GM21367 (cell line): ENCODE data around the gene ARRB2.

Source experiments
- ATAC-seq: cut with Tn5 transposase; IDR thresholded peaks from one replicate; pipeline ENCODE4 v1.9.1; 2021; ENCODE audit not compliant: unreplicated experiment

ARRB2 gene

DNA sequence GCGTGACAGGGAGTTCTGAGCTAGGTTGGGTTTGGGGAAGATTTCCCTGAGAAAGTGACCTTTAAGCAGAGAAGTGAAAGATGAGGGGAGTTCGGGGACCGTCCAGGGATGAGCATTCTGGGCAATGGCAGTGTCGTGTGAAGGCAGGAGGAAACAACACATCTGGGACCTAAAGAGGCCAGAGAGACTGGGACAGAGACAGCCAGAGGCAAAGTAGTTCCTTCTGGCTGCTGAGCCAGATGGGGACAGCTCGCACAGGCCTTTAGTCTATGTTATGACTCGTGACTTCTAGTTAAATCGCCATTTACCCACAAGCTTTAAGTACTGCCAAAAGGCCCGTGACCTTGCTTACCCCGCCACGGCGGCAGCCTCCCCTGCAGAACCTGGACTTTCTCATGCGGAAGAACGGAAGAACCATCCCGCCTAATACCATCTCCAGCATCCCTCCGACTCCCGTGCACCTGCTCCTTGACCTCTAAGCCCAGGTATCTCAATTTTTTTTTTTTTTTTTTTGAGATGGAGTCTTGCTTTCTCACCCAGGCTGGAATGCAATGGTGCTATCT lies 12.3 kb downstream of the ARRB2 start:
- no peak for ATAC-seq

- no peak for ATAC-seq
Measured at GRCh38 chr17:4724650-4725049, 14.2 kb downstream of the ARRB2 start.

DNA sequence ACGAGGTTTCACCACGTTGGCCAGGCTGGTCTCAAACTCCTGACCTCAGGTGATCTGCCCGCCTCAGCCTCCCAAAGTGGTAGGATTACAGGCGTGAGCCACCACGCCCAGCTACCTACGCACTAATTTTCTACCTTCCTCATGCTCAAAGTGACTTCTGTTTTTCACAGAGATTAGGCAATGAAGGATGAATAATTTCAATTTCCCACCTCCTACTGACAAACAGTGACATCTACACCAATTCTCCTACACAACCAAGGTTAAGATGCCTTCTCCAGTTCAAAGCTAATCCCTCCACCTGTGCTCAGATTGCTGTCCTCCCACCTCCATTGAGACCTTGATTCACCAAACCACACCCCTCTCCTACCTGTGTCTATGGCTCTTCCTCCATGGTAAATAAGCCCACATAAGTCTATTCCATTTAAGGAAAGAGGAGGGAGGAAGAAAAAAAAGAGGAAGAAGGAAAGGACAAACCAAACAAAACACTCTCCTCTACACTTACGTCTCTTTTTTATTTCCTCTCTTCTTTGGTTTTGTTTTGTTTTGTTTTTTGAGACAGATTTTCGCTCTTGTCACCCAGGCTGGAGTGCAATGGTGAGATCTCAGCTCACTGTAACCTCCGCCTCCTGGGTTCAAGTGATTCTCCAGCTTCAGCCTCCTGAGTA lies 15.3 kb downstream of the ARRB2 start:
- no peak for ATAC-seq

DNA sequence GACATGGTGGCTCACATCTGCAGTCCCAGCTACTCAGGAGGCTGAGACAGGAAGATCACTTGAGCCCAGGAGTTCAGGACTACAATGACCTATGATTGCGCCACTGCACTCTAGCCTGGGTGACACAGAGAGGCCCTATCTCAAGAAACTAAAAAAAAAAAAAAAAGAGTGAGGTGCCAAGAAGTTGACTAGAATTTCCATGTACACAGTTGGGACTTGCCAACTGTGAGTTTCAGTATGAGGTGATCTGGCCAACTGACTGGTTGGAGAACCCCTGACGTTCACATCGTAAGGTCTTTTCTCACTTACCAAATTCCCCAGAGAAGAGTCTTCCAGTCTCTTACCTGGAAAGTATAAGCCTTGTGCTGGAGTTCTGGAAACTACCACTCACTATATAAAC lies 17.7 kb downstream of the ARRB2 start:
- ATAC-seq = no peak

- no peak for ATAC-seq
Measured at GRCh38 chr17:4733073-4733531, 22.7 kb downstream of the ARRB2 start.

DNA sequence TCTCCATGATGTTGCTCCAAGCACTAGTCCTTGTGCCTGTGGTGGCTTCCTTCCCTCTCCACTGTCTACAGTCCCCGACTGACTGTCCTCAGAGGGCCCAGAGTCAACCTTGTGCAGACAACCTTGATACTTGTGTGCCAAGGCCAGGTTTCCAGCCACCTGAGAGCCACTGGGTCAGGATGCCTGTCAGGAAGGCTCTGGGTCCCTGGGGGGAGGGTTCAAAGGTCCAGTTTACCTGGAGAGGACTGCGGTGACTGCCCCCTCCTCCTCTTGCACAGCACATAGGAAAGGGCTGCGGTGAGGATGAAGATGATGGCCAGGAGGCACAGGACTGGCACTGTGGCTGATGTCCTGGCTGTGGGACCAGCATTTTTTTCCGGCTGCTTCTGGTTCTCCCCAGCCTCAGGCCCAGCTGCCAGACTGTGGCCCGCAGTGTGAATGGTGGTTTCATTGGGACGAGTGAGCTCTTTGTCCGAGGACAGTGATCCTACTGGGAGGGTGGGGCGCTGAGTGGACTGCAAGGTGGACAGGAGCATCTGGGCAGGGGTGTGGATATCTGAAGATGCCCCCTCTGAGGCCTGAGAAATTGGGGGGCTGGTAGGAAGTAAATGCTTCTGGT lies 24.5 kb downstream of the ARRB2 start:
- ATAC-seq = no peak

GRCh38 chr17:4735876-4736651 lies 25.6 kb downstream of the ARRB2 start:
- ATAC-seq = no peak

DNA sequence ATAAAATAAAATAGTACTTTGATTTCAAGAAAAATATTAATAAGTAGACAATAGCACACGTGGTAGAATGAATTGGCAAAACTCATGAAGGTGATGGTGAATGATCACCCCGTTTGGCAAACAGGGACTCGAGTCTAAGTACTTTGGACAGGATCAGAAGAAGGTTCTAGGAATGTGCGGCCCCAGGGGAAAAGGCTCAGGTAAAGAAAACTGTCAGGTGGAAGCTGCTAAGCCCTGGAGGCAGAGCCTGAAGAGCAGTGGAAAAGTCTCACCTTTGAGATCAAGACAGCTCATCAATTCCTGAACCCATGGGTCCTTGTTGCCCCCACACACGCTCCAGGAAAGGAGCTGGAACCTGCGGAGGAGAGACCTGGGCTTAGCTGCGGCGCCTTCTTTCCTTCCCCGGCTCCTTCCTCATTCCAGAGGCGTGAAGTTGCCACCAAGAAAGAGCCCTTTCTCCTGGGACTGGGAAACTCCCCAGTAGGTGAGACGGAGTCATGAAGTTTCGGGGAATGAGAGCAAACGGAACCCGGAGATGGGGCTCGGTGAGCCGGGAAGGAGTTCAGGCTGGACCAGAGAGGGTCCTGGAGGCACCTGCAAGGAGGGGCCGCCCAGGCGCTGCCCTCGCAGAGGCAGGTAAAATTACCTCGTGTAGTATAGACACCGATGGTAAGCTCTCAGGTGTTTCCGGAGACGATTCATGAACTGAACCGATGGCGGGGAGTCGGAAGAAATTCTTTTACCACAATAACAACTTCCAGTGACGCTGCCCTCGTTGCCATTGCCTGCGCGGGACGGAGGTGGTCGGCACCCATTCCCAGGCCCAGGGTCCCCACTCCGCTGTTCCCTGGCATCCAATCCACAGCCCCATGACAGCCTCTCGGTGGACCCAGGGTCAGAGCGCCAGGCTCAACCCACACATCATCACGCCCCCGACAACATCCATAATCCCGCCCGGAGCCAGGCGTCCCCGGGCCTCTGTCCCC lies 28.0 kb downstream of the ARRB2 start:
- ATAC-seq = no peak

DNA sequence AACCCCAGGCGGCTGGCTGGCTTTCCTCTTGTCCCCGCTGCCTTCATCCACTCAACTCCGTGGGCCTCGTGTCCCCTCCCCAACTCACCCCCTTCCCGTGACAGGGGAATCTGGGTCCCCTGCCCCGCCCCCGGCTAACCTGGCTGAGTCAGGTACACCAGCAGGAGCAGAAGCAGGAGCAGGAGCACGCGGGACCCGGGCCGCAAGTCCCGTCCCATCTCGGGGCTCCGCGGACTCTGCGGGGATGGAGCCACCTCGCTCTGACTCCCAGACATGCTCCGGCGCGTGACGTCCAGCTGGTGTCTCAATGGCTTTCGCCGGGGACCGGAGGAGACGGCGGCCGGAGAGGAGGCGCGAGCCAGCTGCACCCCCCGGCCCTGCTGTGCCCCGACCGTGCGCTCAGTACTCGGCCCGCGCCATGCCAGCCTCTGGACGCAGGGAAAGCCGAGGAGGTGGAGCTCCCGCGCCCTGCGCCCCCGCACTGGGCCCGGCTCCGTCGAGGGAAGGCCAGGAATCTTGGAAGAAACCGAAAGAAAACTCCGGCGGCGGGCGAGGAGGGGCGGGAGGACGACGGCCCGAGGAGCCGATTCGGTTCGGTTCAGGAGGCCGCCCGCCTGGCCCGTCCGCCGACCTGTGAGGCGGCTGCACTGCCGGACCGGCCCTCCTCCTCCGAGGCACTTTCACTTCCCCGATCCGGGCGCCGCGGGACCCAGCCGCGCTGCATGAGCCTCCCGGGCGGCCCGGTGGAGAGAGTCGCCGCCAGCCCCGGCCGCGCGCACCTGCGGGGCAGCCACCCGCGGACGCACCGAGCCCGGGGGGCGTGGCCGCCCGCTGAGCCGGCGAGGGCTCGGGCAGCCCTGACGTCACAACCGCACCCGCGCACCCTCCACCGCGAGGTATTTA lies 28.9 kb downstream of the ARRB2 start, which contains the start of the genes CXCL16 and ZMYND15:
CXCL16 (minus strand) TSS at position 807 of the 903 bp plus-strand sequence; CDS start at position 218, 589 bp downstream.
ZMYND15 (plus strand) TSS at position 712 of the 903 bp plus-strand sequence. CDS start 716 bp downstream, outside the sequence.
- ATAC-seq = no peak

DNA sequence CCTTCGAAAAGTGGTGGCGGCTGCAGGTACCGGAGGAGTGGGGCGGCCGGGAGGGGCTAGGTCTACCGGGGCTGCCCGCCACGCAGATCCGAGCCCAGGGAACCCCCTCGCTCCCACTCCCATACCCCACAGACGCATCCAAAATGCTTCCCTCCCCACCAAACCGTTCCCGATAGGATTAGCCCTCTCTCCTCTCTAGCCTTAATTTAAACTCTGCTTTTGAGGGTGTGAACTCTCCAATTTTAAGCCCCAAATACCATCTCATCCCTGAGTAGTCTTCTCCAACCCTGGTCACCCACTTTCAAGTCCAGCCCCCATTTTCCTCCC lies 29.6 kb downstream of the ARRB2 start:
- ATAC-seq = no peak

DNA sequence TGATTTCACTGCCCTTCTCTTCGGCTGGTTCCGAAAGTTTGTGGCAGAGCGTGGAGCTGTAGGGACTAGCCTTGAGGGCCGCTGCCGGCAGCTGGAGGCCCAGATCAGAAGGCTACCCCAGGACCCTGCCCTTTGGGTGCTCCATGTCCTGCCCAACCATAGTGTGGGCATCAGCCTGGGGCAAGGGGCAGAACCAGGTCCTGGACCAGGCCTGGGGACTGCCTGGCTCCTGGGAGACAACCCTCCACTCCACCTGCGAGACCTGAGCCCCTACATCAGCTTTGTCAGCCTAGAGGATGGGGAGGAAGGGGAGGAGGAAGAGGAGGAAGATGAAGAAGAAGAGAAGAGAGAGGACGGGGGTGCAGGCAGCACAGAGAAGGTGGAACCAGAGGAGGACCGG lies 30.2 kb downstream of the ARRB2 start:
- no peak for ATAC-seq

DNA sequence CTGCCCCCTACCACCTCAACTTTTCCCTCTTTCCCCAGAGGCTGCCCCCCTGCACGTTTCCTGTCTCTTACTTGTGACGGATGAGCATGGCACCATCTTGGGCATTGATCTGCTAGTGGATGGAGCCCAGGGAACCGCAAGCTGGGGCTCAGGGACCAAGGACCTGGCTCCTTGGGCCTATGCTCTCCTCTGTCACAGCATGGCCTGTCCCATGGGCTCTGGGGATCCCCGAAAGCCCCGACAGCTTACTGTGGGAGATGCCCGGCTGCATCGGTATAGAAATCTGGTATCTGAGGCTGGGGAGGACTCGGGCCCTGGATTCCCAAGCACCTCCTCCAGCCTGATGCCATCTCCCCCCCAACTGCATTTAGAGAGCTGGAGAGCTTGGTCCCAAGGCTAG lies 31.1 kb downstream of the ARRB2 start:
- ATAC-seq = no peak

DNA sequence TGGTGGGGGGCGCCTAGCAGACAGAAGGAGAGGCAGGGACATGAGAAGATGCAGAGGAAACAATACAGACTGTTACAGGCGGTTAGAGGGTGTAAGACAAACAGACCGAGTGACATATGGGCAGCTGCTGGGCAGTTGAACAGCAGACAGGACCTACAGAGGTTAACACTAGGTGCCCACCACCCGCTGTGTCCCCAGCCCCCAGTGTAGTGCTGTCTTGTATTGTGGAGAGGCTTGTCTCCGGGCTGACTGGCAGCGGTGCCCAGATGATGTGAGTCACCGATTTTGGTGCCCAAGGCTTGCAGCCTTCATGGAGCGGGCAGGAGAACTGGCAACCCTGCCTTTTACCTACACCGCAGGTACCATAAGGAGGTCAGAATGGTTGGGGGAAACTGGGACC lies 31.7 kb downstream of the ARRB2 start:
- no peak for ATAC-seq

GRCh38 chr17:4742629-4743028 lies 32.2 kb downstream of the ARRB2 start:
- no peak for ATAC-seq

- no peak for ATAC-seq
Measured at GRCh38 chr17:4743216-4743615, 32.8 kb downstream of the ARRB2 start.

- no peak for ATAC-seq
Measured at GRCh38 chr17:4743898-4744297, 33.5 kb downstream of the ARRB2 start.

- no peak for ATAC-seq
Measured at GRCh38 chr17:4744999-4745969, 34.9 kb downstream of the ARRB2 start.

GRCh38 chr17:4747847-4748246 lies 37.4 kb downstream of the ARRB2 start:
- ATAC-seq = no peak
